IMR-90 (cell line): Measurements from ENCODE around the gene PRKN. TPM values are rescaled to one million over a fixed set of nuclear protein-coding genes. Genes with fewer than 3 reads are reported as not detected.

Experiments used
- ATAC-seq: fragments of 200-7000 bp; cut with Tn5 transposase; 2 replicates; pipeline ENCODE4 v1.9.1; 2020; ENCODE audit warnings: low read depth, mild to moderate bottlenecking, moderate library complexity
- BruUV-seq: library from RNA; stranded (reverse); fragments of 400-500 nt; replicated peaks from 2 replicates; lab custom pipeline; 2021; lab: Mats Ljungman, UMichigan
- CTCF ChIA-PET: fragments of 300-600 bp; formaldehyde crosslinking; extraction: SDS; loops from one replicate; lab custom pipeline; 2021; ENCODE audit warnings: antibody characterized with exemption; lab: Yijun Ruan, JAX
- POLR2A ChIA-PET: fragments of 300-600 bp; sonication (Branson Sonifier 250); formaldehyde crosslinking; loops from one replicate; lab custom pipeline; 2022; ENCODE audit warnings: antibody characterized with exemption; ENCODE audit not compliant: unreplicated experiment; lab: Charles Lee
- DNase-seq: peaks from one replicate; pipeline ENCODE4 v3.0.0; 2013
- H2AFZ ChIP-seq: replicated peaks from 2 replicates; pipeline ENCODE3; 2013; ENCODE audit warnings: low read length, mild to moderate bottlenecking; ENCODE audit not compliant: poor library complexity
- H2AK5ac ChIP-seq: 2 replicates; pipeline ENCODE4 v1.6.1; 2013; ENCODE audit warnings: low read depth, low read length, inconsistent platforms
- H2AK9ac ChIP-seq: replicated peaks from 2 replicates; pipeline ENCODE3; 2013; ENCODE audit warnings: mild to moderate bottlenecking, low read depth, low read length, moderate library complexity; ENCODE audit not compliant: poor library complexity
- H2BK120ac ChIP-seq: 2 replicates; pipeline ENCODE4 v1.6.1; 2013; ENCODE audit warnings: low read depth, low read length, inconsistent platforms
- H2BK15ac ChIP-seq: 3 replicates; pipeline ENCODE4 v1.6.1; 2013; ENCODE audit warnings: low read depth, low read length, inconsistent platforms
- H2BK20ac ChIP-seq: 2 replicates; pipeline ENCODE4 v1.6.1; 2013; ENCODE audit warnings: low read depth, mild to moderate bottlenecking, inconsistent platforms, low read length, moderate library complexity
- H2BK5ac ChIP-seq: 2 replicates; pipeline ENCODE4 v1.6.1; 2013; ENCODE audit warnings: mild to moderate bottlenecking, low read depth, low read length, inconsistent platforms; ENCODE audit not compliant: poor library complexity, severe bottlenecking
- H3K14ac ChIP-seq: replicated peaks from 2 replicates; pipeline ENCODE4 v1.6.1; 2013; ENCODE audit warnings: low read depth, low read length, inconsistent platforms
- H3K18ac ChIP-seq: 2 replicates; pipeline ENCODE4 v1.6.1; 2013; ENCODE audit warnings: low read depth, low read length, control low read depth
- H3K23ac ChIP-seq: 2 replicates; pipeline ENCODE4 v1.6.1; 2013; ENCODE audit warnings: low read depth, low read length, inconsistent platforms
- H3K27ac ChIP-seq: 2 replicates; pipeline ENCODE4 v1.5.1; 2013; ENCODE audit warnings: mild to moderate bottlenecking, control low read depth, low read length; ENCODE audit not compliant: insufficient read depth
- H3K27me3 ChIP-seq: 2 replicates; pipeline ENCODE4 v1.6.1; 2013; ENCODE audit warnings: low read length; ENCODE audit not compliant: control insufficient read depth, insufficient read depth
- H3K36me3 ChIP-seq: 2 replicates; pipeline ENCODE4 v1.6.1; 2013; ENCODE audit warnings: low read length, mixed read lengths; ENCODE audit not compliant: control insufficient read depth, insufficient read depth
- H3K4ac ChIP-seq: 2 replicates; pipeline ENCODE4 v1.6.1; 2013; ENCODE audit warnings: low read depth, low read length, inconsistent platforms
- H3K4me1 ChIP-seq: 2 replicates; pipeline ENCODE4 v1.6.1; 2013; ENCODE audit warnings: low read length, mixed read lengths; ENCODE audit not compliant: control insufficient read depth, insufficient read depth
- H3K4me2 ChIP-seq: 2 replicates; pipeline ENCODE4 v1.6.1; 2013; ENCODE audit warnings: low read depth, mild to moderate bottlenecking, control low read depth, low read length, moderate library complexity
- H3K4me3 ChIP-seq: 2 replicates; pipeline ENCODE4 v1.5.1; 2013; ENCODE audit warnings: low read depth, mild to moderate bottlenecking, control low read depth, low read length, moderate library complexity; ENCODE audit not compliant: insufficient read depth
- H3K56ac ChIP-seq: 2 replicates; pipeline ENCODE4 v1.6.1; 2013; ENCODE audit warnings: low read length, inconsistent platforms; ENCODE audit not compliant: insufficient read depth; ENCODE audit errors: extremely low read depth
- H3K79me1 ChIP-seq, 2 experiments: 2 replicates each; pipeline ENCODE4 v1.6.1; 2013; ENCODE audit warnings: low read length in 2 of 2, inconsistent platforms in 1 of 2, low read depth in 1 of 2
- H3K9ac ChIP-seq: 2 replicates; pipeline ENCODE4 v1.6.1; 2013; ENCODE audit warnings: low read depth, low read length, control low read depth
- H3K9me1 ChIP-seq: 2 replicates; pipeline ENCODE4 v1.6.1; 2013; ENCODE audit warnings: low read length, inconsistent platforms; ENCODE audit not compliant: insufficient read depth
- H3K9me3 ChIP-seq: 2 replicates; pipeline ENCODE4 v1.6.1; 2013; ENCODE audit warnings: low read length; ENCODE audit not compliant: control insufficient read depth, insufficient read depth
- H4K20me1 ChIP-seq: 2 replicates; pipeline ENCODE4 v1.6.1; 2013; ENCODE audit warnings: low read length, inconsistent platforms; ENCODE audit not compliant: insufficient read depth
- H4K5ac ChIP-seq: 2 replicates; pipeline ENCODE4 v1.6.1; 2013; ENCODE audit warnings: mild to moderate bottlenecking, low read depth, low read length, control low read depth
- H4K8ac ChIP-seq, 2 experiments: 2 replicates each; pipeline ENCODE4 v1.6.1; 2013; ENCODE audit warnings: low read depth in 2 of 2, low read length in 2 of 2, control low read depth in 1 of 2, inconsistent platforms in 1 of 2
- H4K91ac ChIP-seq: 2 replicates; pipeline ENCODE4 v1.6.1; 2013; ENCODE audit warnings: low read depth, low read length, inconsistent platforms; ENCODE audit not compliant: insufficient read depth
- BHLHE40 ChIP-seq: fragments of 150-350 bp; IDR thresholded peaks from 2 replicates; pipeline ENCODE4 v1.6.1; 2016; ENCODE audit warnings: mild to moderate bottlenecking, low read depth, low read length
- CEBPB ChIP-seq: IDR thresholded peaks from 2 replicates; pipeline ENCODE4 v1.6.1; 2012; ENCODE audit warnings: low read depth, low read length, improper control_type of control experiment
- CTCF ChIP-seq: conservative IDR thresholded peaks from 2 replicates; pipeline ENCODE4 v1.5.1; 2012; ENCODE audit warnings: mild to moderate bottlenecking, low read depth, low read length, improper control_type of control experiment
- ELK1 ChIP-seq: fragments of 150-350 bp; IDR thresholded peaks from 2 replicates; pipeline ENCODE4 v1.6.1; 2016; ENCODE audit warnings: low read depth, mild to moderate bottlenecking, low read length, moderate library complexity, borderline replicate concordance
- FOS ChIP-seq: fragments of 150-350 bp; IDR thresholded peaks from 2 replicates; pipeline ENCODE4 v1.6.1; 2016; ENCODE audit warnings: low read depth, low read length
- MAFK ChIP-seq: IDR thresholded peaks from 2 replicates; pipeline ENCODE4 v1.6.1; 2012; ENCODE audit warnings: low read depth, low read length, improper control_type of control experiment
- MAZ ChIP-seq: IDR thresholded peaks from 2 replicates; pipeline ENCODE4 v1.6.1; 2012; ENCODE audit warnings: low read depth, mild to moderate bottlenecking, low read length, improper control_type of control experiment, moderate library complexity, borderline replicate concordance
- MXI1 ChIP-seq: IDR thresholded peaks from 2 replicates; pipeline ENCODE4 v1.6.1; 2012; ENCODE audit warnings: low read depth, mild to moderate bottlenecking, low read length, moderate library complexity, borderline replicate concordance
- POLR2A ChIP-seq: IDR thresholded peaks from 2 replicates; pipeline ENCODE4 v1.6.1; 2012; ENCODE audit warnings: mild to moderate bottlenecking, low read depth, low read length
- RAD21 ChIP-seq: IDR thresholded peaks from 2 replicates; pipeline ENCODE4 v1.6.1; 2012; ENCODE audit warnings: low read length, improper control_type of control experiment
- RCOR1 ChIP-seq: IDR thresholded peaks from 2 replicates; pipeline ENCODE4 v1.6.1; 2012; ENCODE audit warnings: mild to moderate bottlenecking, low read length, improper control_type of control experiment; ENCODE audit not compliant: insufficient replicate concordance
- RFX5 ChIP-seq: IDR thresholded peaks from 2 replicates; pipeline ENCODE4 v1.8.0; 2012; ENCODE audit warnings: low read depth, mild to moderate bottlenecking, low read length, moderate library complexity
- SMC3 ChIP-seq: fragments of 150-350 bp; IDR thresholded peaks from 2 replicates; pipeline ENCODE4 v1.6.1; 2016; ENCODE audit warnings: low read depth, mild to moderate bottlenecking, antibody characterized with exemption, low read length, moderate library complexity
- WGBS, 2 experiments: methylation state at CpG; one replicate each; pipeline versions ENCODE4 v1.1.5 to v1.1.7; 2013; ENCODE audit warnings: missing lambda C conversion rate in 2 of 2; ENCODE audit not compliant: insufficient read length in 1 of 2; ENCODE audit errors: extremely low coverage in 2 of 2; 5-methylcytosine and 5-hydroxymethylcytosine counted together
- dilution Hi-C: fragments of 300-500 bp; cut with HindIII; formaldehyde crosslinking; loops from one replicate; pipeline ENCODE4 v1.14.3; 2018; ENCODE audit warnings: low sequenced_read_pairs; ENCODE audit not compliant: unreplicated experiment
- in situ Hi-C: fragments of 300-500 bp; cut with MboI; formaldehyde crosslinking; loops from 3 replicates; pipeline ENCODE4 v1.14.3; 2019; ENCODE audit warnings: low sequenced_read_pairs, inconsistent platforms, mixed read lengths
- intact Hi-C: fragments of 100-400 bp; cut with micrococcal nuclease; formaldehyde crosslinking; loops from 2 replicates; pipeline ENCODE4 v1.10.0; 2022
- polyA plus RNA-seq, 3 experiments: library from polyadenylated mRNA; depleted of rRNA; stranded (reverse); fragments of >200 nt; gene quantifications; 2 replicates each; pipeline ENCODE4 v1.2.3, GENCODE V29; 2012; ENCODE audit warnings: low replicate concordance in 1 of 3
- total RNA-seq: library from RNA; depleted of rRNA; stranded (reverse); fragments of >200 nt; gene quantifications from 2 replicates; pipeline ENCODE4 v1.2.3, GENCODE V29; 2012
- TF ChIP-seq, protein P1 (sequence below): fragments of 150-350 bp; IDR thresholded peaks from 2 replicates; pipeline ENCODE4 v1.6.1; 2017; ENCODE audit warnings: mild to moderate bottlenecking, antibody characterized with exemption, low read length, low read depth

PRKN gene
- total and polyA plus RNA-seq, 2 of the 4 experiments (the other 2 are of a cell fraction): 0.15 to 0.18 TPM

DNA sequence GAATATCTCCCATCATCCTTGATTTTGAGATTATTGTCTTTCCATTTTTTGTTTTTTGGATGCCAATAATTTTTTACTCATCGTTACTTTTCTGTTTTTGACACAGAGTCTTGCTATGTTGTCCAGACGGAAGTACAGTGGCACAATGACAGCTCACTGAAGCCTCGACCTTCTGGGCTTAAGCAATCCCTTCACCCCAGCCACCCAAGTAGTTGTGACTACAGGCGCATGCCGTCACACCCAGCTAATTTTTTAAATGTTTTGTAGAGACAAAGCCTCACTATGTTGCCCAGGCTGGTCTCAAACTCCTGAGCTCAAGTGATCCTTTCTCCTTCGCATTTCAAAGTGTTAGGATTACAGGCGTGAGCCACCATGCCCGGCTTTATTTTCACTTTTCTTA, 851.3 kb downstream of the PRKN start:
- H3K4me1 ChIP-seq: no peaks in the 10 kb centered on the region
- intact Hi-C loops: no loop called here
- no peak overlapping the region for H2AK9ac ChIP-seq
- 80% methylated on average over 2 of the region's 8 CpGs; no CpG with 5 or more reads in 1 of the 2 experiments for WGBS, 2 experiments
- no peak overlapping the region for H3K4me3 ChIP-seq
- H3K79me1 ChIP-seq: no peaks in the 10 kb centered on the region
- ATAC-seq (no peak), DNase-seq (no peak)
- H3K9me3 ChIP-seq: peaks cover 18% of the 10 kb centered on the region
- BruUV-seq: no TSS peak
- no peak overlapping the region for H3K56ac ChIP-seq
- H2AK5ac ChIP-seq: no peak overlapping the region
- dilution Hi-C loops: no loop called here
- no peak overlapping the region for H4K8ac ChIP-seq
- no peak overlapping the region for H4K5ac ChIP-seq
- H3K9ac ChIP-seq: no peak overlapping the region
- H3K36me3 ChIP-seq: no peaks in the 10 kb centered on the region
- H2BK15ac ChIP-seq: no peak overlapping the region
- H2BK5ac ChIP-seq: no peak overlapping the region
- no peak overlapping the region for H3K4me2 ChIP-seq
- H4K20me1 ChIP-seq: no peaks in the 10 kb centered on the region
- no peak overlapping the region for H3K14ac ChIP-seq
- ChIA-PET POLR2A (no interaction called here), CTCF (no interaction called here)
- no peak overlapping the region for H2BK20ac ChIP-seq
- H2BK120ac ChIP-seq: no peak overlapping the region
- no peak overlapping the region for H3K27ac ChIP-seq
- no peaks in the 10 kb centered on the region for H3K9me1 ChIP-seq
- in situ Hi-C loops: no loop called here
- no peak for TF ChIP-seq ELK1
- TF ChIP-seq CTCF: no peak
- no peak for TF ChIP-seq RAD21
- TF ChIP-seq SMC3: no peak
- TF ChIP-seq RCOR1: no peak
- no peak for TF ChIP-seq MAFK
- TF ChIP-seq, protein P1, sequence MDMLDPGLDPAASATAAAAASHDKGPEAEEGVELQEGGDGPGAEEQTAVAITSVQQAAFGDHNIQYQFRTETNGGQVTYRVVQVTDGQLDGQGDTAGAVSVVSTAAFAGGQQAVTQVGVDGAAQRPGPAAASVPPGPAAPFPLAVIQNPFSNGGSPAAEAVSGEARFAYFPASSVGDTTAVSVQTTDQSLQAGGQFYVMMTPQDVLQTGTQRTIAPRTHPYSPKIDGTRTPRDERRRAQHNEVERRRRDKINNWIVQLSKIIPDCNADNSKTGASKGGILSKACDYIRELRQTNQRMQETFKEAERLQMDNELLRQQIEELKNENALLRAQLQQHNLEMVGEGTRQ: no peak
- no peak for TF ChIP-seq RFX5
- no peak for TF ChIP-seq FOS
- TF ChIP-seq POLR2A: no peak
- TF ChIP-seq MXI1: no peak
- TF ChIP-seq CEBPB: no peak
- no peak for TF ChIP-seq MAZ
- TF ChIP-seq BHLHE40: no peak
- no peak overlapping the region for H2AFZ ChIP-seq
- H4K91ac ChIP-seq: no peak overlapping the region
- H3K18ac ChIP-seq: no peak overlapping the region
- no peak overlapping the region for H3K23ac ChIP-seq
- H3K4ac ChIP-seq: no peak overlapping the region
- H3K27me3 ChIP-seq: no peaks in the 10 kb centered on the region
